H1 (cell line): ENCODE results near the gene UGT1A10. TPM values are rescaled to one million over a fixed set of nuclear protein-coding genes. Genes with fewer than 3 reads are reported as not detected.

Experiments
- CTCF ChIA-PET: fragments of 300-600 bp; sonication (Branson Sonifier 250); formaldehyde crosslinking; loops from one replicate; lab custom pipeline; 2021; ENCODE audit not compliant: partially characterized antibody; lab: Charles Lee
- POLR2A ChIA-PET: fragments of 300-600 bp; sonication (Branson Sonifier 250); formaldehyde crosslinking; loops from one replicate; lab custom pipeline; 2021; ENCODE audit warnings: inconsistent platforms; ENCODE audit not compliant: partially characterized antibody; lab: Charles Lee
- DNase-seq, 2 experiments: peaks; one replicate each; pipeline versions ENCODE4 v3.0.0 to v3.0.0-alpha.2; 2010 to 2022; ENCODE audit warnings: low spot score in 2 of 2, low read depth in 1 of 2, mixed read lengths in 1 of 2
- FAIRE-seq: peaks from 2 replicates; lab custom pipeline; 2011; peaks lifted over from hg19 to GRCh38; lab: Jason Lieb, UNC
- H2AFZ ChIP-seq: 2 replicates; pipeline ENCODE4 v1.8.1; 2012; ENCODE audit warnings: low read length, inconsistent platforms
- H2AK5ac ChIP-seq: 2 replicates; pipeline ENCODE4 v1.6.1; 2013; ENCODE audit warnings: low read depth, low read length
- H2BK120ac ChIP-seq: replicated peaks from 2 replicates; pipeline ENCODE3; 2013; ENCODE audit warnings: low read depth, low read length, inconsistent platforms
- H2BK12ac ChIP-seq: 2 replicates; pipeline ENCODE4 v1.6.1; 2013; ENCODE audit warnings: low read depth, low read length
- H2BK15ac ChIP-seq: 2 replicates; pipeline ENCODE4 v1.6.1; 2013; ENCODE audit warnings: low read length
- H2BK20ac ChIP-seq: 2 replicates; pipeline ENCODE4 v1.6.1; 2013; ENCODE audit warnings: low read length
- H2BK5ac ChIP-seq: 2 replicates; pipeline ENCODE4 v1.6.1; 2013; ENCODE audit warnings: low read depth, low read length
- H3K14ac ChIP-seq: 2 replicates; pipeline ENCODE4 v1.6.1; 2013; ENCODE audit warnings: inconsistent platforms; ENCODE audit not compliant: insufficient read length
- H3K18ac ChIP-seq: 2 replicates; pipeline ENCODE4 v1.6.1; 2013; ENCODE audit warnings: low read length; ENCODE audit errors: extremely low read depth
- H3K23ac ChIP-seq: 2 replicates; pipeline ENCODE4 v1.6.1; 2013; ENCODE audit warnings: inconsistent platforms; ENCODE audit not compliant: insufficient read length
- H3K23me2 ChIP-seq: 2 replicates; pipeline ENCODE4 v1.6.1; 2013; ENCODE audit warnings: low read depth, low read length
- H3K27ac ChIP-seq: 2 replicates; pipeline ENCODE4 v1.6.1; 2011; ENCODE audit warnings: low read depth, low read length, inconsistent platforms
- H3K27me3 ChIP-seq, 4 experiments: replicated peaks in 1 of 4; 1 replicate in 1 of 4; 2 replicates in 3 of 4; pipeline versions ENCODE4 v1.6.1 to v1.8.1; 2011 to 2013; ENCODE audit warnings: low read length in 3 of 4, mild to moderate bottlenecking in 3 of 4, inconsistent platforms in 2 of 4, mixed read lengths in 2 of 4, moderate library complexity in 1 of 4; ENCODE audit not compliant: control insufficient read depth in 3 of 4, insufficient read depth in 3 of 4; ENCODE audit errors: extremely low read depth in 1 of 4
- H3K36me3 ChIP-seq, 4 experiments: 2 replicates each; pipeline versions ENCODE4 v1.6.1 to v1.8.1; 2011 to 2013; ENCODE audit warnings: mild to moderate bottlenecking in 4 of 4, low read length in 3 of 4, moderate library complexity in 2 of 4, control low read depth in 1 of 4, inconsistent platforms in 1 of 4; ENCODE audit not compliant: insufficient read depth in 4 of 4, control insufficient read depth in 2 of 4
- H3K4ac ChIP-seq: replicated peaks from 2 replicates; pipeline ENCODE3; 2013; ENCODE audit warnings: low read length, low read depth, mixed read lengths, inconsistent platforms; ENCODE audit not compliant: insufficient read length
- H3K4me1 ChIP-seq, 4 experiments: replicated peaks in 1 of 4; 1 replicate in 1 of 4; 2 replicates in 3 of 4; pipeline versions ENCODE4 v1.6.1 to v1.8.1; 2011 to 2013; ENCODE audit warnings: low read length in 3 of 4, inconsistent platforms in 2 of 4, mixed read lengths in 1 of 4; ENCODE audit not compliant: insufficient read depth in 4 of 4, control insufficient read depth in 3 of 4
- H3K4me2 ChIP-seq, 2 experiments: 2 replicates each; pipeline versions ENCODE4 v1.6.1 to v1.8.1; 2011 to 2013; ENCODE audit warnings: low read depth in 2 of 2, low read length in 2 of 2, control low read depth in 1 of 2, inconsistent platforms in 1 of 2, mild to moderate bottlenecking in 1 of 2; ENCODE audit not compliant: insufficient read depth in 1 of 2
- H3K4me3 ChIP-seq, 4 experiments: fragments of 200-600, 300-600 bp in 1 of 4; sonication (generic), shearing (Covaris generic), sonication (Bioruptor Twin) in 1 of 4; 2 replicates each; pipeline versions ENCODE4 v1.5.1 to v1.8.1; 2011 to 2016; ENCODE audit warnings: low read length in 4 of 4, low read depth in 3 of 4, control low read depth in 2 of 4, inconsistent platforms in 2 of 4, mild to moderate bottlenecking in 2 of 4, mixed read lengths in 1 of 4, moderate library complexity in 1 of 4; ENCODE audit not compliant: insufficient read depth in 2 of 4; ENCODE audit errors: extremely low read depth in 1 of 4
- H3K56ac ChIP-seq: replicated peaks from 2 replicates; pipeline ENCODE3; 2013; ENCODE audit warnings: low read depth, mild to moderate bottlenecking, mixed read lengths, low read length, inconsistent platforms; ENCODE audit not compliant: insufficient read length
- H3K79me1 ChIP-seq: 2 replicates; pipeline ENCODE4 v1.6.1; 2013; ENCODE audit warnings: low read depth, low read length, control low read depth
- H3K79me2 ChIP-seq, 2 experiments: 2 replicates each; pipeline versions ENCODE4 v1.6.1 to v1.8.1; 2012 to 2013; ENCODE audit warnings: low read length in 2 of 2, mild to moderate bottlenecking in 2 of 2, inconsistent platforms in 1 of 2; ENCODE audit not compliant: insufficient read depth in 2 of 2, control insufficient read depth in 1 of 2
- H3K9ac ChIP-seq, 4 experiments: replicated peaks in 1 of 4; 1 replicate in 1 of 4; 2 replicates in 3 of 4; pipeline versions ENCODE4 v1.6.1 to v1.8.1; 2011 to 2013; ENCODE audit warnings: low read depth in 3 of 4, low read length in 3 of 4, control low read depth in 2 of 4, mild to moderate bottlenecking in 2 of 4, moderate library complexity in 2 of 4, inconsistent platforms in 1 of 4; ENCODE audit errors: extremely low read depth in 1 of 4
- H3K9me3 ChIP-seq, 2 experiments: 2 replicates each; pipeline versions ENCODE4 v1.6.1 to v1.8.1; 2012 to 2013; ENCODE audit warnings: mild to moderate bottlenecking in 2 of 2, moderate library complexity in 2 of 2, control low read depth in 1 of 2, inconsistent platforms in 1 of 2, low read depth in 1 of 2, low read length in 1 of 2, mixed read lengths in 1 of 2; ENCODE audit not compliant: insufficient read depth in 2 of 2
- H4K20me1 ChIP-seq, 2 experiments: replicated peaks in 1 of 2; 2 replicates each; pipeline versions ENCODE3 to v1.8.1; 2011 to 2013; ENCODE audit warnings: inconsistent platforms in 2 of 2, low read length in 2 of 2, mild to moderate bottlenecking in 1 of 2; ENCODE audit not compliant: insufficient read depth in 2 of 2, control insufficient read depth in 1 of 2
- H4K5ac ChIP-seq: 2 replicates; pipeline ENCODE4 v1.6.1; 2013; ENCODE audit warnings: low read length, low read depth, mixed read lengths, inconsistent platforms; ENCODE audit not compliant: insufficient read length
- H4K8ac ChIP-seq: 2 replicates; pipeline ENCODE4 v1.8.0; 2013; ENCODE audit warnings: mild to moderate bottlenecking, moderate library complexity, low read length, inconsistent platforms; ENCODE audit not compliant: insufficient read depth; ENCODE audit errors: extremely low read depth
- H4K91ac ChIP-seq: replicated peaks from 2 replicates; pipeline ENCODE3; 2013; ENCODE audit warnings: low read length, mixed read lengths, inconsistent platforms; ENCODE audit not compliant: insufficient read length
- EP300 ChIP-seq, 2 experiments: IDR thresholded peaks; 1 replicate in 1 of 2; 2 replicates in 1 of 2; pipeline ENCODE4 v1.6.1; 2011 to 2012; ENCODE audit warnings: low read depth in 2 of 2, low read length in 2 of 2, mild to moderate bottlenecking in 2 of 2, borderline replicate concordance in 1 of 2, inconsistent platforms in 1 of 2, moderate library complexity in 1 of 2
- NANOG ChIP-seq: IDR thresholded peaks from 2 replicates; pipeline ENCODE4 v1.6.1; 2011; ENCODE audit warnings: low read length, low read depth, mild to moderate bottlenecking, inconsistent platforms; ENCODE audit not compliant: insufficient read depth, poor library complexity, severe bottlenecking
- POU5F1 ChIP-seq: IDR thresholded peaks from 2 replicates; pipeline ENCODE4 v1.6.1; 2011; ENCODE audit warnings: low read depth, mild to moderate bottlenecking, low read length, moderate library complexity
- RBBP5 ChIP-seq: IDR thresholded peaks from 2 replicates; pipeline ENCODE4 v1.7.1; 2012; ENCODE audit warnings: low read depth, mild to moderate bottlenecking, inconsistent platforms, low read length, moderate library complexity, borderline replicate concordance
- SP1 ChIP-seq: IDR thresholded peaks from 2 replicates; pipeline ENCODE4 v1.6.1; 2011; ENCODE audit warnings: low read depth, low read length
- WGBS, 2 experiments: shearing (Covaris generic) in 1 of 2; methylation state at CpG; one replicate each; pipeline versions ENCODE4 v1.1.6 to v1.1.7; 2013 to 2015; ENCODE audit warnings: low lambda C conversion rate in 2 of 2, mixed read lengths in 2 of 2, inconsistent platforms in 1 of 2, low coverage in 1 of 2, missing lambda C conversion rate in 1 of 2; ENCODE audit not compliant: insufficient replicate concordance in 2 of 2, insufficient coverage in 1 of 2, insufficient read length in 1 of 2; ENCODE audit errors: extremely low coverage in 1 of 2, missing lambda C conversion rate in 1 of 2; 5-methylcytosine and 5-hydroxymethylcytosine counted together
- polyA plus RNA-seq, 7 experiments: library from polyadenylated mRNA; depleted of rRNA in 3 of 7; stranded (reverse) in 5 of 7; unstranded in 2 of 7; fragments of >200 nt in 5 of 7; fragments of 200-250 nt in 2 of 7; gene quantifications; 1 replicate in 5 of 7; 2 replicates in 1 of 7; 4 replicates in 1 of 7; pipeline versions ENCODE4 v1.2.1 to v1.2.3, GENCODE V29; 2011 to 2013; ENCODE audit warnings: missing spikeins in 2 of 7, mixed read lengths in 2 of 7
- total RNA-seq: library from RNA; stranded (reverse); fragmentation: NEBNext Ultra II Directional; extraction: Animal tissue kit (Norgen Biotek cat#: 25700); gene quantifications from 2 replicates; pipeline ENCODE4 v1.2.1, GENCODE V29; 2021
- TF ChIP-seq, protein P1 (sequence below): IDR thresholded peaks from 2 replicates; pipeline ENCODE4 v1.6.1; 2011; ENCODE audit warnings: low read length, improper control_type of control experiment

UGT1A10 gene
- total and polyA plus RNA-seq, 2 of the 8 experiments (the other 6 are each of a cell fraction or from before 2014, with no cell fraction given) = not detected

DNA sequence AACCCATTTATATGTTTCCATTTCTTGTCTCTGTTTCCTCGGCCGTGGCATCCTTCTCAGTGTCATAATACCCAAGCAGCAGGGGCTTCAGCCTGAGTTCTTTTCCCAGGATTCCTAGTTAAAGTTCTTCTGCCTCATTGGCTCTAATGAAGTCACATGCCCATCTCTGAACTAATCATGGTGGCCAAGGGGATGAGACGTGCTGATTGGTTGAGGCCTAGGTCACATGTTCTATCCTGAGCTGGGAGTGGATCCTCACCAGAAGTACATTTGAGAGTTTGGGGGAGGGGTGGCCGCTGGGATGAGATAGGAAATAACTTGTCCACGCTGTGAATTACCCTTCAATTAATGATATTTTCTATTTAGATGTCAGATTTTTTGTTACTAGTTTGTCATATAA, 72.7 kb downstream of the UGT1A10 start:
- H2BK12ac ChIP-seq = no peak overlapping the region
- H3K79me2 ChIP-seq = no peaks in the 10 kb centered on the region
- no peak overlapping the region for H3K23ac ChIP-seq
- no peaks in the 10 kb centered on the region for H3K23me2 ChIP-seq
- H3K18ac ChIP-seq = no peak overlapping the region
- ChIA-PET CTCF (no interaction called here), POLR2A (no interaction called here)
- WGBS, 2 experiments = 86% methylated on average over 5 of the region's 5 CpGs; no CpG with 5 or more reads in 1 of the 2 experiments
- no peak overlapping the region for H2BK15ac ChIP-seq
- H2BK120ac ChIP-seq = no peak overlapping the region
- no peak overlapping the region for H3K14ac ChIP-seq
- H4K20me1 ChIP-seq = no peaks in the 10 kb centered on the region
- no peak overlapping the region for H4K8ac ChIP-seq
- TF ChIP-seq EP300 (IDR thresholded peaks at IDR 0.05; ENCODE audit: borderline replicate concordance in 1 of 2, low read depth in 2 of 2, low read length in 2 of 2) (no peak), POU5F1 (no peak), NANOG (no peak), SP1 (no peak), RBBP5 (no peak)
- TF ChIP-seq, protein P1, sequence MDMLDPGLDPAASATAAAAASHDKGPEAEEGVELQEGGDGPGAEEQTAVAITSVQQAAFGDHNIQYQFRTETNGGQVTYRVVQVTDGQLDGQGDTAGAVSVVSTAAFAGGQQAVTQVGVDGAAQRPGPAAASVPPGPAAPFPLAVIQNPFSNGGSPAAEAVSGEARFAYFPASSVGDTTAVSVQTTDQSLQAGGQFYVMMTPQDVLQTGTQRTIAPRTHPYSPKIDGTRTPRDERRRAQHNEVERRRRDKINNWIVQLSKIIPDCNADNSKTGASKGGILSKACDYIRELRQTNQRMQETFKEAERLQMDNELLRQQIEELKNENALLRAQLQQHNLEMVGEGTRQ = peak; percentile 45
- H2AFZ ChIP-seq = no peak overlapping the region
- no peaks in the 10 kb centered on the region for H3K36me3 ChIP-seq
- H4K91ac ChIP-seq = no peak overlapping the region
- H3K4me1 ChIP-seq = no peaks in the 10 kb centered on the region
- no peak overlapping the region for H3K4ac ChIP-seq
- H2AK5ac ChIP-seq = no peak overlapping the region
- no peak overlapping the region for H2BK20ac ChIP-seq
- no peak overlapping the region for H3K4me2 ChIP-seq
- no peak overlapping the region for H3K27ac ChIP-seq
- no peaks in the 10 kb centered on the region for H3K9me3 ChIP-seq
- no peak overlapping the region for H2BK5ac ChIP-seq
- FAIRE-seq (no peak), DNase-seq (no peak)
- H3K27me3 ChIP-seq = peaks cover 0 to 1% (median 0%) of the 10 kb centered on the region in 4 experiments; a peak in 1 of 7 replicates
- H3K79me1 ChIP-seq = no peaks in the 10 kb centered on the region
- H3K56ac ChIP-seq = no peak overlapping the region
- H3K4me3 ChIP-seq = no peak overlapping the region
- no peak overlapping the region for H4K5ac ChIP-seq
- no peak overlapping the region for H3K9ac ChIP-seq
